Transverse colon (tissue), 4 donors: ENCODE measurements around the gene RAN.

ENCODE experiments used
- CTCF ChIP-seq, 5 experiments: fragments of 200-600 bp in 3 of 5; fragments of 450-650 bp in 2 of 5; sonication (generic) in 3 of 5; IDR thresholded peaks; 1 replicate in 2 of 5; 2 replicates in 3 of 5; pipeline ENCODE4 v1.5.1; 2016 to 2017; ENCODE audit warnings: antibody characterized with exemption in 5 of 5, inconsistent platforms in 3 of 5, mild to moderate bottlenecking in 2 of 5, moderate library complexity in 1 of 5
- EP300 ChIP-seq: sonication (generic); formaldehyde crosslinking; IDR thresholded peaks from one replicate; pipeline ENCODE4 v1.6.1; 2017; ENCODE audit warnings: antibody characterized with exemption, low read depth
- POLR2A ChIP-seq: fragments of 450-650 bp; IDR thresholded peaks from one replicate; pipeline ENCODE4 v1.6.1; 2016; ENCODE audit warnings: antibody characterized with exemption, mild to moderate bottlenecking, moderate library complexity
- POLR2AphosphoS5 ChIP-seq, 3 donors: sonication (generic); formaldehyde crosslinking; IDR thresholded peaks; one replicate each; pipeline ENCODE4 v1.6.1; 2016; ENCODE audit warnings: antibody characterized with exemption in 3 of 3

- TF ChIP-seq CTCF (IDR thresholded peaks at IDR 0.05) (peak; percentile 29 to 40 (median 34)), POLR2A (no peak), EP300 (no peak), POLR2AphosphoS5 (IDR thresholded peaks at IDR 0.05) (no peak)
Observed at GRCh38 chr12:130870442-130871285, 1.2 kb upstream of the RAN start.
